T47D (cell line): ENCODE results near the gene C7.

Experiments
- DNase-seq, 2 experiments: peaks; one replicate each; pipeline versions ENCODE4 v3.0.0 to v3.0.0-alpha.2; 2011 to 2012; ENCODE audit warnings: low read depth in 1 of 2, low spot score in 1 of 2
- JUND ChIP-seq: IDR thresholded peaks from 2 replicates; pipeline ENCODE4 v1.6.1; 2012; ENCODE audit warnings: low read depth
- in situ Hi-C: cut with HindIII; loops from 2 replicates; pipeline ENCODE4 v1.10.0; 2016; ENCODE audit warnings: low sequenced_read_pairs, low pct_unique_long_range_greater_than_20kb

The C7 gene

DNA sequence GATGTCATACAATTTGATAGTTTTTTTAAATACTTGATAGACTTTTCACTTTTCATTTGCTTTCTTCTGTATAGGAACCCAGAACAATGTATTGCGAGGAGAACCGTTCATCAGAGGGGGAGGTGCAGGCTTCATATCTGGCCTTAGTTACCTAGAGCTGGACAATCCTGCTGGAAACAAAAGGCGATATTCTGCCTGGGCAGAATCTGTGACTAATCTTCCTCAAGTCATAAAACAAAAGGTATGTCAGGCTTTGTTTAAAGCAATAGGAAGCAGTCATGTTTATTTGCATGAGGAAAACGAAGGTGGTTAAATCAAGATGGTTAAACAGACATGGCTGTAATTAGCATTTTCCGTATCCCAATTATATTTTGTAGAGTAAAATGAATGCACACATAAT lies 46.0 kb downstream of the C7 start:
- DNase-seq, result no peak
- no peak for TF ChIP-seq JUND
- in situ Hi-C loops, result no loop called here

DNA sequence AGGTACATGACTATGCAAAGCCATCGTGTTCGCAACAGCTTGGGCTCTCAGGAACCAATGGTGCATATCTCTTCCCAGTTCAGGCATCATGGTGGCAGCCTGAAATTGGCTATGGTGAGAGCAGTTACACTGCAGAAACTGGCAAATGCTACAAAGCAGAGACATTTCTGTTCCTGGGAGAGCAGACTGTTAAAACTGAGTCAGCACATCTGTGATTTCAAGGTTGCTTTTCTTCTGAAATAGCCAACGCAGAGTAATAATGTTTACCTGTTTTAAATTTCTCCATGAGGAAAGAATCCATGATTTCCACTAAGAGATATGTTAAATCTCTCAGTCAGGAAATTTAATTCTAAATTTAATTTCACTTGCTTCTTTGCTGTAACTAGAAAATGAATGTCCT lies 47.8 kb downstream of the C7 start:
- no peak for DNase-seq
- no peak for TF ChIP-seq JUND
- in situ Hi-C loops, result no loop called here

DNA sequence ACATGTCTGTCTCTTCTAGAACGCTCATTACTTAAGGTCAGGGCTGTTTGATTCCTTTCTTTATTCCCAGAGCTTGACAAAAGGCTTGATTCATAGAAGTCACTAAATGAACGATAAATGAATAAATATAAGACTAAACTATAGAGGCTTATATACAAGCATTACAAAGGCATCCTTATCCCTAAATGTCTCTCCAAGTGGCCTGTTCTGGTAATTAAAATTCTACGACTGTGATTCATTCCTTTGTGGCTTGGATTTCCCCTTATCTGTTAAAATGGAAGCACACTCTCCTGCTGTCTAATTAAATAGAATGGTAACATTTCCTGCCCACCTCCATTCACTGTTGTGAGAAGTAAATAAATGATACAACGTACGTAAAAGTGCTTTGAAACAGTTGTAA lies 49.5 kb downstream of the C7 start:
- in situ Hi-C loops, result no loop called here

DNA sequence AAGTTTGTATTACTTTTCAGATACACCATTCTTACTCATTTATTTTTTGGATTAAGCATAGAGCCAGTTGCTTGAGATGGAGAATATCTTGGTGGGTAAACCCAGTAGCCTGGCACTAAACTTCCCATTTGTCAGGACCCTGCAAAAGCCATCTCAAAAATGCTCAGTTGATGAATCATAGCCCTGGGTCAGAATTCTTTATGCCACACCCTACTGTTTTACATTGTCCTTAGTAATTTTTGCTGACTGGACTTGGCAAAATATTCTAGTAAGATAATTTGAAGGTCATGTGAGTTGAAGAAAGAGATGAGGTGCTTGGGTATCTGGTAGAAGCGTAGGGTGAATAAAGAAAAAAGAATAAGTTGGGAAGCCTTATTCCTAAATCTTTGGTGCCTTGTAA lies 50.7 kb downstream of the C7 start:
- no peak for TF ChIP-seq JUND
- in situ Hi-C loops, result no loop called here
- no peak for DNase-seq

More for the DNA sequence above, 49.5 kb downstream of the C7 start:
- DNase-seq, result no peak
- TF ChIP-seq JUND, result no peak

DNA sequence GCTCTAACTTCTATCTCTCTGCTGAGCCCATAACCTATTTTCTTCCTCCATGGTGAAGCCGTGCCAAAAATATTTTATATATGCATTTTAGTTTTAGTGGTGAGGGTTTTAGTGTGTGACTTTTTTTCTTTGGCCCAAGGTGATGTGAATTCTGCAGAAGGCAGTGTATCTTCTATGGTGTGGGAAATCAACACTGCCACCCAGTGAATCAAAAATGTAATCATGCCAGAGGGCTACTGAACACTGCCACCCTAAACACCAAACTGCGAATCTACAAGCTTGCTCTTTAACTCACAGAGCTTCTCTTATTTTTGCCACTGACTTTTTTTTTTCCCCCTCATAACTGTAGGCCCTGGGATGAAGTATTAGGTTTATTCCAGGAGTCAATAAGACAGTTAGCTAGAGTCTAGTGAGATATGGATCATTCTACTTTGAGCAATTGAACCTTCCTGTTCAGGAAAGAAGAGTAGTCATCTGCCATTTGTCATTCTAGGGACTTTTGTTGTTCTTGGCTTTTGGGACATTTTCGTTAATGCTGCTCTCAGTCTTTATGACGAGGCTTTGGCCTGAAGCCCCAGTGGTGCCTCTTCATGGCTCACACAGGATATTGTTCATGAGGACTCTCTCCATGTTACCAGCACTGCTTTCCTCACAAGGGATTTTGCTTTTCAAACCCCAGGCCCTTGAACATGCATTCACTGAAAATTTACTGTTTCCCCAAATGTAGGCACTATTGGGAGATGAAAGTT lies 53.1 kb downstream of the C7 start:
- TF ChIP-seq JUND, result no peak
- peak in 1 of 2 experiments; percentile 10 for DNase-seq
- in situ Hi-C loops, result no loop called here

DNA sequence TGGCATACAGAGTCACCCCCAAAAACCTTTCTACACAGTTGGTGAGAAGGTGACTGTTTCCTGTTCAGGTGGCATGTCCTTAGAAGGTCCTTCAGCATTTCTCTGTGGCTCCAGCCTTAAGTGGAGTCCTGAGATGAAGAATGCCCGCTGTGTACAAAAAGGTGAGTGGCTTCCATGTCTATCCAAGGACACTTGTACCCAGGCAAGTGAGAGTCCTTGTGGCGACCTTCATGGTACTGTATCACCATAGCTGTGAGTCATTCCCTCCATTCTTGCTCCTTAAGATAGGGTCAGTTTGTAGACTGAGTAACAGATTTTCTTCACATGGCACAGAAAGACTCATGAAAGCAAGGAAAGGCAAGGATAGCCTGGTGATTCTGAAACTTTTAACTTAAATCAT lies 63.1 kb downstream of the C7 start:
- in situ Hi-C loops, result no loop called here
- no peak for DNase-seq
- TF ChIP-seq JUND, result no peak

DNA sequence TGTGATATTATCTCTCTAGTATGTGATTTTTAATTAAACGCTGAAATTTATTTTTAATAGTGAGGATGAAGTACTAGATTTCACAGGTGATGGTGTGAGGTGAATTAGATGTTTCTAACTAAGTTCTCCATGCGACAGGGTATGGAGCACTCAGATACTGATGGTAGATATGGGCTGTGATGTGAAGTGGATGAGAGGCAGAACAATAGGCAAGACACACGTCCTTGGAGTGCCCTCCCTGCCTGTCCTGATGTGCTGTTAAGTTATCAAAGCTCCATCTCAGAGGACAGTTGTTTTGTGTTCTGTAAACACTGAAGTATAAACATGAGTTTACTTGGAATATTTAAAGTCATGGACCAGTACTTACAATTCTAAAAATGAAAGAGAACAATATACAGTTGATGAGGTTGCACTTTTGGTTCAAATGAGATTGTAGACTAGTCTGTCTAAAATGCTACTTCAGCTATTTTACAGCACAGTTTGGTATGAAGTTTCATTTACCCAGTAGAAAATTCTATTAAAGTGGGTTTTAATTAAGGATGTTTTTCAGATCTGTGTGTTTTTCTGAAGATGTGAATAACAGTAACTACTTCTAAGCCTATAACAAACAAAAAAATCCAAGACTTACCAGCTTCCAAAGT lies 64.2 kb downstream of the C7 start:
- no peak for DNase-seq
- in situ Hi-C loops, result no loop called here
- TF ChIP-seq JUND, result no peak

DNA sequence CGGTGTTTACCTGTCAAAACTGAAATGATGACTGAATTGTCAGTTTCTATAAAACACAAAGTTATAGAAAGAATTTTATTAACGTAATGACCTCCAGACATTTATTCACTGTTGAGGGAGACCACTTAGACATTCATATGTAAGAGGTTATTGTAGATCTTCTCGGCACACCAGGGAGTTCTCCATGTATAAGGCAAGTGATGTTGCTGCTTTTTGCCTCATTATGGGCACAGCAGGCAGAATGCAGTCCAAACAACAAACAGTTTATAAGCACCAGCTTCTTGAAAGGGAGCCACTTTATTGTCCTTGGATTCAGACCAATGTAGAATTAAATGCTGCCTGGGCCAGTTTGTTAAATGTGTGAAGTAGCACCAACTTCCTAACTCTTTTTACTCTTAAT lies 66.7 kb downstream of the C7 start:
- no peak for DNase-seq
- no peak for TF ChIP-seq JUND
- in situ Hi-C loops, result no loop called here

DNA sequence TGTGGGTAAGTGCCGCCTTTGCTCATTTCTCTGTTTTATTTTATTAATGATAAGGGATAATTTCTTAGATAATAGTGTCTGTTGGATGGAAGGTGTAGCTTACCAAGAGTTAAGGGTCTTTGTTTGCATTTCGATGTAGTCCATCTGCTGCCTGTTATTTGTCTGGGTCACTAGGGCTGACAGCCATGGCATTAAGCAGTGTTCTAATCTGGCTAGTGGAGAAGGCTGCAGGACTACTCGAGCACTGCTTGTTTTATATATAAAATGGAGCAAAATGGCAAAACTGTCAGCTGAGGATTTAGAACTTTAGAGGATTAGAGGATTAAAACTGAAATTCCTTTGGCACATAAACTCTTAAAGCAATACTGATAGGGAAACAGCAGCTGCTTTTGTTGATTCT lies 67.5 kb downstream of the C7 start:
- no peak for TF ChIP-seq JUND
- no peak for DNase-seq
- in situ Hi-C loops, result no loop called here

DNA sequence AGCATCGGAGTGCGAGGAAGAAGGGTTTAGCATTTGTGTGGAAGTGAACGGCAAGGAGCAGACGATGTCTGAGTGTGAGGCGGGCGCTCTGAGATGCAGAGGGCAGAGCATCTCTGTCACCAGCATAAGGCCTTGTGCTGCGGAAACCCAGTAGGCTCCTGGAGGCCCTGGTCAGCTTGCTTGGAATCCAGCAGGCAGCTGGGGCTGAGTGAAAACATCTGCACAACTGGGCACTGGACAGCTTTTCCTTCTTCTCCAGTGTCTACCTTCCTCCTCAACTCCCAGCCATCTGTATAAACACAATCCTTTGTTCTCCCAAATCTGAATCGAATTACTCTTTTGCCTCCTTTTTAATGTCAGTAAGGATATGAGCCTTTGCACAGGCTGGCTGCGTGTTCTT lies 72.1 kb downstream of the C7 start:
- in situ Hi-C loops, result no loop called here
- DNase-seq, result no peak
- TF ChIP-seq JUND, result no peak

DNA sequence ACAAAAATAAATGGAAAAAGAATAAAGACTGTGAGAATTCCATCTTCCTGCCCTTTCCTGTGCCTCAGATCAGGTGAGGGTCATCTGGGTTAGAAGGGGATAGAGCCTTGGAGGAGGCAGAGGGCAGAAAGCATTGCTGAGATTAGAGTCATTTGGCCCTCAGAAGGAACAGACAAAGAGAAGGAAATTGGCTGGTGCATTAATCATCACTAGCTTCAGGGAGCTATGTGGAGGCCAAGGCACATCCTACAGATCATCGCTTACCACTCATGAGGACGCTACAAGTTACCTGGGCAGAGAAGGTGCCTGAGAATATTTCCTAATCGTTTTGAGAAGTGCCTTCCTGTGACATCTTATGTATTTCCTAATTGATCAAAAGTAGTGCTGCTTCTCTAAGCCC lies 74.5 kb downstream of the C7 start:
- in situ Hi-C loops, result no loop called here
- no peak for DNase-seq
- TF ChIP-seq JUND, result no peak

DNA sequence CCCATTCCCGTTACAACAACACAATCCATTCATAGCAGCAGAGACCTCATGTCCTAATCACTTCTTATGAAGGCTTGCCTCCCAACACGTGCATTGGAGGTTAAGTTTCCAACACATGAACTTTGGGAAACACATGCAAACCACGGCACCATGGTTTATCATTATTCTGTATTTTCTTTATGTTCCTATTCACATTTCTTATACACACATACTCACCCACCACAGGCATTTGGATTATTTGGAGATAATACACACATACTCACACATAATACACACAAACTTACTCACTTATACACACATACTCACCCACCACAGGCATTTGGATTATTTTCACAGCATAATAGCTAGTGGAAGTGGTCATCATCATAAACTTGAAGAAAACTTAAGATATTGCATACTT lies 75.6 kb downstream of the C7 start:
- DNase-seq, result no peak
- in situ Hi-C loops, result no loop called here
- TF ChIP-seq JUND, result no peak

DNA sequence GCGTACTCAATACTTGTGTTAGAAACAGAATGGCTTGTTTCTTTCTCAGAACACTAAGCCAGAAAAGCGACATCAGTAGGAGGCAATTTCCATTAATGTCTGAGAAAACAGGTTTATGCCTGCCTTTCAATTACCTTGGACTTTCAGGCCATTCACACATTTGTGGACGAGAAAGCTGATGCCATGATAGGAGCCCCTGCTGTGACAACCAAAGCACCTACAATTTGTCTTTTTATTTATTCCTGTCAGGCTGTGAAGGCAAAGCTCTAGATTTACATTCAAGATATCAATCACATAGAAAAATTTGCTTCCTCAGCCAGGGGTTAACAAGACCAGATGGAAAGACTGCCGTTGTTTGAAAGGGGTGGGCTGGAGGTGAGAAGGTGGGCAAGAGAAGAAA lies 76.2 kb downstream of the C7 start:
- no peak for TF ChIP-seq JUND

DNA sequence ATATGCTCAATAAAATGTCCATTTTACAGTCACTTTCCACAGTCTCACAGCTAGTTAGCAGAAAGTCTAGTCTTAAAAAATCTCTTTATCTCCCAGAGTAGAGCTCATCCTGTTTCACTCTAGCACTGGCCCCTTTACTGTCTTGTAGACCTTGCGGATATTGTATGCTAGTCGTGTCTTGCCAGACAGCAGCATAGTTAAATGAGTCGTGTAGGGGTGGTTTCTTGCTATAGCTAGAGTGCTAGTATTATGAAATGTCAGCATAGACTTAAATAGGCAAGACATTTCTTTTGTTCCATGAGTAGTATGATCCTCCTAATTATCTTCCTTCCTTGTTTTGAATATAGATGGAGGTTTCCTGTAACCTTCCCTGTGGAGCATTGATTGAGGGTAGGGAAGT lies 77.4 kb downstream of the C7 start:
- DNase-seq, result no peak
- TF ChIP-seq JUND, result no peak
- in situ Hi-C loops, result no loop called here

More for the DNA sequence above, 76.2 kb downstream of the C7 start:
- in situ Hi-C loops, result no loop called here
- DNase-seq, result no peak
